ENCODE data around the gene DNAJB12.
A peak's percentile ranks its signal among the peaks of the same experiment; 100 is the strongest.
"Not testable (repeated sequence)": the region's sequence is repeated elsewhere in the genome, so short reads cannot be mapped to it uniquely, and the experiment has no call there.

DNAJB12 gene

GRCh38 chr10:72353028-72353964 is 1.4 kb downstream of the DNAJB12 start:
- no peak for DNase-seq

GRCh38 chr10:72351479-72351878 is 3.2 kb downstream of the DNAJB12 start:
- no peak for DNase-seq

GRCh38 chr10:72349438-72349837 is 5.3 kb downstream of the DNAJB12 start:
- no peak for DNase-seq

- no peak for DNase-seq
Measured at GRCh38 chr10:72348282-72348681, 6.4 kb downstream of the DNAJB12 start.

GRCh38 chr10:72346117-72346516 is 8.6 kb downstream of the DNAJB12 start:
- DNase-seq, result not testable (repeated sequence)

- DNase-seq, result no peak
Measured at GRCh38 chr10:72344932-72345331, 9.8 kb downstream of the DNAJB12 start.

- DNase-seq, result no peak
Measured at GRCh38 chr10:72342911-72343310, 11.8 kb downstream of the DNAJB12 start.

- peak; percentile 71 to 79 for DNase-seq
Measured at GRCh38 chr10:72340510-72341261, 14.0 kb downstream of the DNAJB12 start.

- no peak for DNase-seq
Measured at GRCh38 chr10:72338180-72338579, 16.5 kb downstream of the DNAJB12 start.

- DNase-seq, result no peak
Measured at GRCh38 chr10:72337722-72338121, 17.0 kb downstream of the DNAJB12 start.

GRCh38 chr10:72337039-72337629 is 17.6 kb downstream of the DNAJB12 start:
- peak; percentile 59 to 69 for DNase-seq

GRCh38 chr10:72336259-72337038 is 18.3 kb downstream of the DNAJB12 start:
- DNase-seq, result no peak

GRCh38 chr10:72335394-72336258 is 19.1 kb downstream of the DNAJB12 start:
- DNase-seq, result no peak

- peak; percentile 64 to 72 for DNase-seq
Measured at GRCh38 chr10:72334825-72335393, 19.8 kb downstream of the DNAJB12 start.

GRCh38 chr10:72334196-72334824 is 20.4 kb downstream of the DNAJB12 start:
- no peak for DNase-seq

GRCh38 chr10:72333112-72334015 is 21.4 kb downstream of the DNAJB12 start:
- no peak for DNase-seq

GRCh38 chr10:72332423-72333111 is 22.2 kb downstream of the DNAJB12 start:
- DNase-seq, result no peak

- peak; percentile 68 to 75 for DNase-seq
Measured at GRCh38 chr10:72331575-72332422, 22.9 kb downstream of the DNAJB12 start.

All from activated CD4-positive, alpha-beta T cell treated with anti-CD3 and anti-CD28 coated beads for 4 hours (primary cell).